GM19025 (cell line): Measurements from ENCODE around the gene SH3PXD2A.
"Not testable (repeated sequence)": the region's sequence is repeated elsewhere in the genome, so short reads cannot be mapped to it uniquely, and the experiment has no call there.

Source experiments
- ATAC-seq: cut with Tn5 transposase; IDR thresholded peaks from one replicate; pipeline ENCODE4 v1.9.1; 2021; ENCODE audit warnings: mild to moderate bottlenecking, low read depth, moderate library complexity; ENCODE audit not compliant: unreplicated experiment

The SH3PXD2A gene

GRCh38 chr10:103732339-103733044 is 122.9 kb downstream of the SH3PXD2A start:
- ATAC-seq: no peak

GRCh38 chr10:103731609-103732270 is 123.6 kb downstream of the SH3PXD2A start:
- no peak for ATAC-seq

GRCh38 chr10:103731026-103731425 is 124.3 kb downstream of the SH3PXD2A start:
- not testable (repeated sequence) for ATAC-seq

GRCh38 chr10:103729851-103730250 is 125.5 kb downstream of the SH3PXD2A start:
- ATAC-seq: no peak

- no peak for ATAC-seq
Measured at GRCh38 chr10:103727991-103728689, 127.2 kb downstream of the SH3PXD2A start.

- no peak for ATAC-seq
Measured at GRCh38 chr10:103727546-103727963, 127.8 kb downstream of the SH3PXD2A start.

- ATAC-seq: no peak
Measured at GRCh38 chr10:103726637-103727036, 128.7 kb downstream of the SH3PXD2A start.

GRCh38 chr10:103725242-103725641 is 130.1 kb downstream of the SH3PXD2A start:
- no peak for ATAC-seq

- no peak for ATAC-seq
Measured at GRCh38 chr10:103724771-103725170, 130.6 kb downstream of the SH3PXD2A start.

GRCh38 chr10:103724074-103724473 is 131.3 kb downstream of the SH3PXD2A start:
- no peak for ATAC-seq

GRCh38 chr10:103723557-103723956 is 131.8 kb downstream of the SH3PXD2A start:
- no peak for ATAC-seq

GRCh38 chr10:103722632-103723031 is 132.7 kb downstream of the SH3PXD2A start:
- no peak for ATAC-seq

GRCh38 chr10:103720964-103721335 is 134.4 kb downstream of the SH3PXD2A start:
- no peak for ATAC-seq

- ATAC-seq: no peak
Measured at GRCh38 chr10:103720328-103720963, 134.9 kb downstream of the SH3PXD2A start.

GRCh38 chr10:103719036-103719435 is 136.3 kb downstream of the SH3PXD2A start:
- ATAC-seq: no peak

- no peak for ATAC-seq
Measured at GRCh38 chr10:103718247-103718620, 137.1 kb downstream of the SH3PXD2A start.

GRCh38 chr10:103717341-103718246 is 137.8 kb downstream of the SH3PXD2A start:
- ATAC-seq: no peak

- no peak for ATAC-seq
Measured at GRCh38 chr10:103716206-103717160, 138.9 kb downstream of the SH3PXD2A start.

GRCh38 chr10:103715430-103715829 is 139.9 kb downstream of the SH3PXD2A start:
- ATAC-seq: no peak
